ENCODE data around the gene ACSS2. TPM values are rescaled to one million over a fixed set of nuclear protein-coding genes. Genes with fewer than 3 reads are reported as not detected.

Gene ACSS2
- total RNA-seq, 1 donor: 101 TPM

DNA sequence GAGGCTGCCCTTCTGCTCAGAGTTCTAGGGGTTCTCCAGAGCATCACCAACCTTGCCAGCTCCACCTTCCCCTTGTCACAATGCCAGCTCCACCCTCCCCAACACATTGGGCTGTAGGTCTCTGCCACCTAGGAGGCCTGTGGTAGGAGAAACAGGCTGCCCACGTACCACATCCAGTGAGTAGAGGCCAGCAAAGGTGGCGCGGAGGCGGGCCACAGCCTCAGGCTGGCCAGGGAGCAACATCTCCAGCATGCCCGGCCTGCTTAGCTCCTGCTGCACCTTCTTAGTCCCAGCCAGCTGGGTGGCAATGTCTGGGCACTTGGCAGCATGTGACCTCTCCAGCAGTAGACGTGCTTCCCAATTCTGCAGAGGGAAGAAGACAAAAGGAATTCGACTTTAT, 55.4 kb downstream of the ACSS2 start:
- DNase-seq (ENCODE audit: low read depth): no peak
- TF ChIP-seq, protein P1, sequence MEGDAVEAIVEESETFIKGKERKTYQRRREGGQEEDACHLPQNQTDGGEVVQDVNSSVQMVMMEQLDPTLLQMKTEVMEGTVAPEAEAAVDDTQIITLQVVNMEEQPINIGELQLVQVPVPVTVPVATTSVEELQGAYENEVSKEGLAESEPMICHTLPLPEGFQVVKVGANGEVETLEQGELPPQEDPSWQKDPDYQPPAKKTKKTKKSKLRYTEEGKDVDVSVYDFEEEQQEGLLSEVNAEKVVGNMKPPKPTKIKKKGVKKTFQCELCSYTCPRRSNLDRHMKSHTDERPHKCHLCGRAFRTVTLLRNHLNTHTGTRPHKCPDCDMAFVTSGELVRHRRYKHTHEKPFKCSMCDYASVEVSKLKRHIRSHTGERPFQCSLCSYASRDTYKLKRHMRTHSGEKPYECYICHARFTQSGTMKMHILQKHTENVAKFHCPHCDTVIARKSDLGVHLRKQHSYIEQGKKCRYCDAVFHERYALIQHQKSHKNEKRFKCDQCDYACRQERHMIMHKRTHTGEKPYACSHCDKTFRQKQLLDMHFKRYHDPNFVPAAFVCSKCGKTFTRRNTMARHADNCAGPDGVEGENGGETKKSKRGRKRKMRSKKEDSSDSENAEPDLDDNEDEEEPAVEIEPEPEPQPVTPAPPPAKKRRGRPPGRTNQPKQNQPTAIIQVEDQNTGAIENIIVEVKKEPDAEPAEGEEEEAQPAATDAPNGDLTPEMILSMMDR (IDR thresholded peaks at IDR 0.05; ENCODE audit: insufficient read depth, low read depth, low read length): no peak
- H3K4me3 ChIP-seq (ENCODE audit: low read depth, low read length): no peak overlapping the region

DNA sequence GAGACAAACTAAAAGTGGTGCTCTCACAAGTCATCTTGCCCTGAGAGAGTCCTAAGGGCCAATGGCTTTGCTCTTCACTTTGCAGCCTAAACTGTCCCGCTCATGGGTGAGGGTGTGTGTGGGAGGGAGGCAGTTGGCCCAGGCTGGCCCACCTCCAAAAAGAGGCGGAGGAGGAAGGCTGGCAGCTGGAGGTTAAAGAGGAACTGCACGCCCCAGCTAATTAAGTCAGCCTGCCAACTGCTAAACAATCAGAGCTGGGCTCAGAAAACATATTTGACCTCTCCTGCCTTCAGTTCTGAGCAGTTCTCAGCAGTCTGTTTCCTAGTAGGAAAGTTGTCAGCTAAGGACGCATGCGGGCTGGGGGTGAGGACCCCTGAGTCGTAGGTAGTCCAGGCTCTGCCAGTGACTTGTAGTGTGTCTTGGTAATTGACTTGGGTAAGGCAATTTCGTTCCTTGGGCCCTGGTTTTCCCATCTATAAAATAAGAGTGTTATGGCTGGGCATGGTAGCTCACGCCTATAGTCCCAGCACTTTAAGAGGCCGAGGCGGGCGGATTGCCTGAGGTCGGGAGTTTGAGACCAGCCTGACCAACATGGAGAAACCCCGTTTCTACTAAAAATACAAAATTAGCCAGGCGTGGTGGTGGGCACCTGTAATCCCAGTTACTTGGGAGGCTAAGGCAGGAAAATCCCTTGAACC, 62.2 kb downstream of the ACSS2 start:
- TF ChIP-seq, protein P1 (IDR thresholded peaks at IDR 0.05; ENCODE audit: insufficient read depth, low read depth, low read length): no peak
- H3K4me3 ChIP-seq (ENCODE audit: low read depth, low read length): no peak overlapping the region
- DNase-seq (ENCODE audit: low read depth): no peak

- no peak overlapping the region for H3K4me3 ChIP-seq (ENCODE audit: low read depth, low read length)
- TF ChIP-seq, protein P1 (IDR thresholded peaks at IDR 0.05; ENCODE audit: insufficient read depth, low read depth, low read length): no peak
- DNase-seq (ENCODE audit: low read depth): peak; percentile 12
Observed at GRCh38 chr20:34940081-34940481, 63.7 kb downstream of the ACSS2 start.

DNA sequence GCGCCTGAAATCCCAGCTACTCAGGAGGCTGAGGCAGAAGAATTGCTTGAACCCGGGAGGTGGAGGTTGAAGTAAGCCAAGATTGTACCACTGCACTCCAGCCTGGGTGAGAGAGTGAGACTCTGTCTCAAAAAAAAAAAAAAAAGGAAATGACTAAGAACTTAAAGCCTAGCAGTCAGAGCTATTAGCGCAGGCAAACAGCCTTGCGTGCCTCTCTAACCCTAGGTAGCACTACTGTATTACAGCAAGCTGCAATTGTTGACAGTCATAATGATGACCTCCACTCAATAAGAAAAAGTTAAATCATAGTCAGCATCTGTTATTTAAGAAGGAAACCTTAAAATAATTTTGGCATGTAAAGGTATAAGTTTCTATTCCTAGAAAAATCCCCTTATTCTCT, 64.8 kb downstream of the ACSS2 start:
- TF ChIP-seq, protein P1 (IDR thresholded peaks at IDR 0.05; ENCODE audit: insufficient read depth, low read depth, low read length): no peak
- DNase-seq (ENCODE audit: low read depth): no peak
- H3K4me3 ChIP-seq (ENCODE audit: low read depth, low read length): no peak overlapping the region

DNA sequence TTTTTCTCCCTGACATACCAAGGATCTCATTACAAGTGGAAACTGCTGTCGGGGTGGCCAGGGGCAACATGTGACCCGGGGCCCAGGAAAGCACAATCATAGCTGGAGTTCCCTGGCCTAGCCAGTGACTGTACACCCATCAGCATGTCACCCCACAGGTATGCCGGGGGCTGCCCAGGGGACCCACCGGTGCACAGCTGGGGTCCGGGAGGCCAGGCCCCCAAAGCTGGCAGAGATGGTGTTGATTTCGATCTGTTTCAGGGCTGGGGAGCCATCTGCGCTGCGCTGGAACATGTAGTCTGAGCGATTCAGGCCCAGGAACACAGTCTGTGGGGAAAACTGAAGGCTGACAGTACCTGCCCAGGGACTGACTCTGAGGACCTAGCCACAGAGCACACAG, 65.9 kb downstream of the ACSS2 start:
- TF ChIP-seq, protein P1 (IDR thresholded peaks at IDR 0.05; ENCODE audit: insufficient read depth, low read depth, low read length): no peak
- no peak for DNase-seq (ENCODE audit: low read depth)
- no peak overlapping the region for H3K4me3 ChIP-seq (ENCODE audit: low read depth, low read length)

DNA sequence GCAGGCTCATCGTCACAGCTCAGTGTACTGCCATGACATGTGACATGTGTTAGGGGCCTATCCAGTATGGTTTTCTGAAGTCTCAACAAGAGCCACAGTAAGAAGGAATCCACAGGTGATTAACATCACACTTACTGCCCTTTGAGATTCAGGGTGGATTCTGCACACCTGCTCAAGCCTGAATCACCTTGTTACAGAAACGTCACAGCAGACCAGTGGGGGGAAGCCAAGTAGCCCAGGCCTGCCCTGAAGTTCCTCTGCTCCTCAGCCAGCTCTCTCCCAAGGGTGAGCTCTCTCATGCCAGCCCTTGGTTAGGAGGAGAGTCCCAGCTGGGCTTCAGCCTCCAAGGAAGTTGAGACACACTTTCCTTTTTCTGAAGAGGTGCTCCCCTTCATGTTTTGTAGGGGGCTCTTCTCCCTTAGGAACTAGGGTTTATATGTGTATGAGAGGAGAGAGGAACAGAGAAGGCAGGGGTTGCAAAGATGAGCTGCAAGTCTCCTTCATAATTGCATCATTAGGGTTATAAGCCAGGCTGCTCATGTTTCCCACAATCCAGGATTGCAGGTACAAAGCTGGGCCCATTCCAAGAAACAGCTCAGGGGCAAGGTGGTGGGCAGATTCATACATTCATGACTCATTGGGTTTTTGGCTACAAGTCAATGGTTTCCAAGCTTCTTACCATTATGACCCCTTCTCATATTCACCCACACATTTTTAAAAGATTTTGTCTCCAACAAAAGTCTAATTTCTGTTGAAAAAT, 67.6 kb downstream of the ACSS2 start:
- no peak overlapping the region for H3K4me3 ChIP-seq (ENCODE audit: low read depth, low read length)
- DNase-seq (ENCODE audit: low read depth): no peak
- TF ChIP-seq, protein P1 (IDR thresholded peaks at IDR 0.05; ENCODE audit: insufficient read depth, low read depth, low read length): no peak

Measured in fibroblast of villous mesenchyme (primary cell).